Upper lobe of left lung (tissue), 4 donors: ENCODE data around the gene FAM168A.

Experiments
- CTCF ChIP-seq, 6 experiments: fragments of 450-650 bp in 4 of 6; fragments of 200-600 bp in 2 of 6; sonication (generic) in 2 of 6; IDR thresholded peaks; one replicate each; pipeline ENCODE4 v1.5.1; 2016 to 2019; ENCODE audit warnings: antibody characterized with exemption in 6 of 6
- POLR2A ChIP-seq, 4 donors: fragments of 450-650 bp; IDR thresholded peaks; one replicate each; pipeline ENCODE4 v1.5.1; 2016 to 2017; ENCODE audit warnings: antibody characterized with exemption in 4 of 4, mild to moderate bottlenecking in 2 of 4
- POLR2AphosphoS5 ChIP-seq, 2 donors: sonication (generic); formaldehyde crosslinking; IDR thresholded peaks; one replicate each; pipeline ENCODE4 v1.5.1; 2017; ENCODE audit warnings: antibody characterized with exemption in 2 of 2

- TF ChIP-seq CTCF (IDR thresholded peaks at IDR 0.05) (no peak), POLR2AphosphoS5 (IDR thresholded peaks at IDR 0.05) (no peak), POLR2A (IDR thresholded peaks at IDR 0.05) (no peak)
Measured at GRCh38 chr11:73516080-73516479, 81.8 kb downstream of the FAM168A start.
